H1 (cell line): ENCODE results near the gene MBD1. TPM values are rescaled to one million over a fixed set of nuclear protein-coding genes. Genes with fewer than 3 reads are reported as not detected.

ENCODE experiments used
- CTCF ChIA-PET: fragments of 300-600 bp; sonication (Branson Sonifier 250); formaldehyde crosslinking; loops from one replicate; lab custom pipeline; 2021; ENCODE audit not compliant: partially characterized antibody; lab: Charles Lee
- POLR2A ChIA-PET: fragments of 300-600 bp; sonication (Branson Sonifier 250); formaldehyde crosslinking; loops from one replicate; lab custom pipeline; 2021; ENCODE audit warnings: inconsistent platforms; ENCODE audit not compliant: partially characterized antibody; lab: Charles Lee
- DNase-seq, 2 experiments: peaks; one replicate each; pipeline versions ENCODE4 v3.0.0 to v3.0.0-alpha.2; 2010 to 2022; ENCODE audit warnings: low spot score in 2 of 2, low read depth in 1 of 2, mixed read lengths in 1 of 2
- FAIRE-seq: peaks from 2 replicates; lab custom pipeline; 2011; peaks lifted over from hg19 to GRCh38; lab: Jason Lieb, UNC
- H2AFZ ChIP-seq: 2 replicates; pipeline ENCODE4 v1.8.1; 2012; ENCODE audit warnings: low read length, inconsistent platforms
- H2AK5ac ChIP-seq: 2 replicates; pipeline ENCODE4 v1.6.1; 2013; ENCODE audit warnings: low read depth, low read length
- H2BK120ac ChIP-seq: replicated peaks from 2 replicates; pipeline ENCODE3; 2013; ENCODE audit warnings: low read depth, low read length, inconsistent platforms
- H2BK12ac ChIP-seq: 2 replicates; pipeline ENCODE4 v1.6.1; 2013; ENCODE audit warnings: low read depth, low read length
- H2BK15ac ChIP-seq: 2 replicates; pipeline ENCODE4 v1.6.1; 2013; ENCODE audit warnings: low read length
- H2BK20ac ChIP-seq: 2 replicates; pipeline ENCODE4 v1.6.1; 2013; ENCODE audit warnings: low read length
- H2BK5ac ChIP-seq: 2 replicates; pipeline ENCODE4 v1.6.1; 2013; ENCODE audit warnings: low read depth, low read length
- H3K14ac ChIP-seq: 2 replicates; pipeline ENCODE4 v1.6.1; 2013; ENCODE audit warnings: inconsistent platforms; ENCODE audit not compliant: insufficient read length
- H3K18ac ChIP-seq: 2 replicates; pipeline ENCODE4 v1.6.1; 2013; ENCODE audit warnings: low read length; ENCODE audit errors: extremely low read depth
- H3K23ac ChIP-seq: 2 replicates; pipeline ENCODE4 v1.6.1; 2013; ENCODE audit warnings: inconsistent platforms; ENCODE audit not compliant: insufficient read length
- H3K23me2 ChIP-seq: 2 replicates; pipeline ENCODE4 v1.6.1; 2013; ENCODE audit warnings: low read depth, low read length
- H3K27ac ChIP-seq: 2 replicates; pipeline ENCODE4 v1.6.1; 2011; ENCODE audit warnings: low read depth, low read length, inconsistent platforms
- H3K27me3 ChIP-seq, 4 experiments: replicated peaks in 1 of 4; 1 replicate in 1 of 4; 2 replicates in 3 of 4; pipeline versions ENCODE4 v1.6.1 to v1.8.1; 2011 to 2013; ENCODE audit warnings: low read length in 3 of 4, mild to moderate bottlenecking in 3 of 4, inconsistent platforms in 2 of 4, mixed read lengths in 2 of 4, moderate library complexity in 1 of 4; ENCODE audit not compliant: control insufficient read depth in 3 of 4, insufficient read depth in 3 of 4; ENCODE audit errors: extremely low read depth in 1 of 4
- H3K36me3 ChIP-seq, 4 experiments: 2 replicates each; pipeline versions ENCODE4 v1.6.1 to v1.8.1; 2011 to 2013; ENCODE audit warnings: mild to moderate bottlenecking in 4 of 4, low read length in 3 of 4, moderate library complexity in 2 of 4, control low read depth in 1 of 4, inconsistent platforms in 1 of 4; ENCODE audit not compliant: insufficient read depth in 4 of 4, control insufficient read depth in 2 of 4
- H3K4ac ChIP-seq: replicated peaks from 2 replicates; pipeline ENCODE3; 2013; ENCODE audit warnings: low read length, low read depth, mixed read lengths, inconsistent platforms; ENCODE audit not compliant: insufficient read length
- H3K4me1 ChIP-seq, 4 experiments: replicated peaks in 1 of 4; 1 replicate in 1 of 4; 2 replicates in 3 of 4; pipeline versions ENCODE4 v1.6.1 to v1.8.1; 2011 to 2013; ENCODE audit warnings: low read length in 3 of 4, inconsistent platforms in 2 of 4, mixed read lengths in 1 of 4; ENCODE audit not compliant: insufficient read depth in 4 of 4, control insufficient read depth in 3 of 4
- H3K4me2 ChIP-seq, 2 experiments: 2 replicates each; pipeline versions ENCODE4 v1.6.1 to v1.8.1; 2011 to 2013; ENCODE audit warnings: low read depth in 2 of 2, low read length in 2 of 2, control low read depth in 1 of 2, inconsistent platforms in 1 of 2, mild to moderate bottlenecking in 1 of 2; ENCODE audit not compliant: insufficient read depth in 1 of 2
- H3K4me3 ChIP-seq, 4 experiments: fragments of 200-600, 300-600 bp in 1 of 4; sonication (generic), shearing (Covaris generic), sonication (Bioruptor Twin) in 1 of 4; 2 replicates each; pipeline versions ENCODE4 v1.5.1 to v1.8.1; 2011 to 2016; ENCODE audit warnings: low read length in 4 of 4, low read depth in 3 of 4, control low read depth in 2 of 4, inconsistent platforms in 2 of 4, mild to moderate bottlenecking in 2 of 4, mixed read lengths in 1 of 4, moderate library complexity in 1 of 4; ENCODE audit not compliant: insufficient read depth in 2 of 4; ENCODE audit errors: extremely low read depth in 1 of 4
- H3K56ac ChIP-seq: replicated peaks from 2 replicates; pipeline ENCODE3; 2013; ENCODE audit warnings: low read depth, mild to moderate bottlenecking, mixed read lengths, low read length, inconsistent platforms; ENCODE audit not compliant: insufficient read length
- H3K79me1 ChIP-seq: 2 replicates; pipeline ENCODE4 v1.6.1; 2013; ENCODE audit warnings: low read depth, low read length, control low read depth
- H3K79me2 ChIP-seq, 2 experiments: 2 replicates each; pipeline versions ENCODE4 v1.6.1 to v1.8.1; 2012 to 2013; ENCODE audit warnings: low read length in 2 of 2, mild to moderate bottlenecking in 2 of 2, inconsistent platforms in 1 of 2; ENCODE audit not compliant: insufficient read depth in 2 of 2, control insufficient read depth in 1 of 2
- H3K9ac ChIP-seq, 4 experiments: replicated peaks in 1 of 4; 1 replicate in 1 of 4; 2 replicates in 3 of 4; pipeline versions ENCODE4 v1.6.1 to v1.8.1; 2011 to 2013; ENCODE audit warnings: low read depth in 3 of 4, low read length in 3 of 4, control low read depth in 2 of 4, mild to moderate bottlenecking in 2 of 4, moderate library complexity in 2 of 4, inconsistent platforms in 1 of 4; ENCODE audit errors: extremely low read depth in 1 of 4
- H3K9me3 ChIP-seq, 2 experiments: 2 replicates each; pipeline versions ENCODE4 v1.6.1 to v1.8.1; 2012 to 2013; ENCODE audit warnings: mild to moderate bottlenecking in 2 of 2, moderate library complexity in 2 of 2, control low read depth in 1 of 2, inconsistent platforms in 1 of 2, low read depth in 1 of 2, low read length in 1 of 2, mixed read lengths in 1 of 2; ENCODE audit not compliant: insufficient read depth in 2 of 2
- H4K20me1 ChIP-seq, 2 experiments: replicated peaks in 1 of 2; 2 replicates each; pipeline versions ENCODE3 to v1.8.1; 2011 to 2013; ENCODE audit warnings: inconsistent platforms in 2 of 2, low read length in 2 of 2, mild to moderate bottlenecking in 1 of 2; ENCODE audit not compliant: insufficient read depth in 2 of 2, control insufficient read depth in 1 of 2
- H4K5ac ChIP-seq: 2 replicates; pipeline ENCODE4 v1.6.1; 2013; ENCODE audit warnings: low read length, low read depth, mixed read lengths, inconsistent platforms; ENCODE audit not compliant: insufficient read length
- H4K8ac ChIP-seq: 2 replicates; pipeline ENCODE4 v1.8.0; 2013; ENCODE audit warnings: mild to moderate bottlenecking, moderate library complexity, low read length, inconsistent platforms; ENCODE audit not compliant: insufficient read depth; ENCODE audit errors: extremely low read depth
- H4K91ac ChIP-seq: replicated peaks from 2 replicates; pipeline ENCODE3; 2013; ENCODE audit warnings: low read length, mixed read lengths, inconsistent platforms; ENCODE audit not compliant: insufficient read length
- ASH2L ChIP-seq: fragments of 200-600, 300-600 bp; sonication (generic); IDR thresholded peaks from one replicate; pipeline ENCODE4 v1.7.1; 2017; ENCODE audit warnings: low read length
- BCL11A ChIP-seq, 2 experiments: IDR thresholded peaks; one replicate each; pipeline ENCODE4 v1.6.1; 2011; ENCODE audit warnings: low read depth in 2 of 2, low read length in 2 of 2, mild to moderate bottlenecking in 2 of 2
- CEBPB ChIP-seq: IDR thresholded peaks from 2 replicates; pipeline ENCODE4 v1.6.1; 2012; ENCODE audit warnings: low read depth, low read length
- POLR2A ChIP-seq, 2 experiments: IDR thresholded peaks; 1 replicate in 1 of 2; 2 replicates in 1 of 2; pipeline ENCODE4 v1.6.1; 2011; ENCODE audit warnings: low read depth in 2 of 2, low read length in 2 of 2, mild to moderate bottlenecking in 2 of 2; ENCODE audit errors: control extremely low read depth in 1 of 2
- RBBP5 ChIP-seq: IDR thresholded peaks from 2 replicates; pipeline ENCODE4 v1.7.1; 2012; ENCODE audit warnings: low read depth, mild to moderate bottlenecking, inconsistent platforms, low read length, moderate library complexity, borderline replicate concordance
- SRF ChIP-seq: IDR thresholded peaks from 2 replicates; pipeline ENCODE4 v1.6.1; 2011; ENCODE audit warnings: mild to moderate bottlenecking, low read depth, low read length, moderate library complexity
- SUZ12 ChIP-seq: fragments of 200-600 bp; sonication (generic); IDR thresholded peaks from 2 replicates; pipeline ENCODE4 v1.6.1; 2012; ENCODE audit warnings: mild to moderate bottlenecking, inconsistent platforms, low read length, moderate library complexity, mixed read lengths
- TAF1 ChIP-seq: IDR thresholded peaks from 2 replicates; pipeline ENCODE4 v1.6.1; 2011; ENCODE audit warnings: mild to moderate bottlenecking, low read depth, low read length
- TBP ChIP-seq: IDR thresholded peaks from 2 replicates; pipeline ENCODE4 v1.6.1; 2011; ENCODE audit warnings: low read depth, low read length, improper control_type of control experiment
- USF2 ChIP-seq: IDR thresholded peaks from 2 replicates; pipeline ENCODE4 v1.6.1; 2011; ENCODE audit warnings: low read length, improper control_type of control experiment
- WGBS, 2 experiments: shearing (Covaris generic) in 1 of 2; methylation state at CpG; one replicate each; pipeline versions ENCODE4 v1.1.6 to v1.1.7; 2013 to 2015; ENCODE audit warnings: low lambda C conversion rate in 2 of 2, mixed read lengths in 2 of 2, inconsistent platforms in 1 of 2, low coverage in 1 of 2, missing lambda C conversion rate in 1 of 2; ENCODE audit not compliant: insufficient replicate concordance in 2 of 2, insufficient coverage in 1 of 2, insufficient read length in 1 of 2; ENCODE audit errors: extremely low coverage in 1 of 2, missing lambda C conversion rate in 1 of 2; 5-methylcytosine and 5-hydroxymethylcytosine counted together
- polyA plus RNA-seq, 7 experiments: library from polyadenylated mRNA; depleted of rRNA in 3 of 7; stranded (reverse) in 5 of 7; unstranded in 2 of 7; fragments of >200 nt in 5 of 7; fragments of 200-250 nt in 2 of 7; gene quantifications; 1 replicate in 5 of 7; 2 replicates in 1 of 7; 4 replicates in 1 of 7; pipeline versions ENCODE4 v1.2.1 to v1.2.3, GENCODE V29; 2011 to 2013; ENCODE audit warnings: missing spikeins in 2 of 7, mixed read lengths in 2 of 7
- total RNA-seq: library from RNA; stranded (reverse); fragmentation: NEBNext Ultra II Directional; extraction: Animal tissue kit (Norgen Biotek cat#: 25700); gene quantifications from 2 replicates; pipeline ENCODE4 v1.2.1, GENCODE V29; 2021

The MBD1 gene
- total and polyA plus RNA-seq, 2 of the 8 experiments (the other 6 are each of a cell fraction or from before 2014, with no cell fraction given), result 32.2 to 41.6 TPM

GRCh38 chr18:50286391-50287027 lies 5.2 kb upstream of the MBD1 start:
- Histone ChIP-seq H3K18ac (no peak overlapping the region; the same call in 1 of the 2 replicates), H2BK20ac (no peak overlapping the region), H4K91ac (no peak overlapping the region), H3K36me3 (peaks cover 3 to 25% (median 21%) of the 10 kb centered on the region in 4 experiments), H3K79me1 (no peaks in the 10 kb centered on the region), H3K23ac (no peak overlapping the region), H3K4me2 (peak overlapping the region; percentile 80 to 91), H3K4me1 (peaks cover 0 to 8% (median 5%) of the 10 kb centered on the region in 4 experiments; a peak in 5 of 7 replicates), H3K79me2 (peaks cover 0 to 7% of the 10 kb centered on the region in 2 experiments; a peak in 1 of 4 replicates), H3K9me3 (no peaks in the 10 kb centered on the region), H3K4ac (no peak overlapping the region), H2BK12ac (no peak overlapping the region), H3K27ac (no peak overlapping the region), H3K27me3 (no peaks in the 10 kb centered on the region), H2BK5ac (no peak overlapping the region), H2BK15ac (no peak overlapping the region), H2AFZ (no peak overlapping the region), H3K56ac (no peak overlapping the region), H4K20me1 (peaks cover 0 to 5% of the 10 kb centered on the region in 2 experiments), H4K5ac (no peak overlapping the region), H2AK5ac (no peak overlapping the region), H3K14ac (no peak overlapping the region), H3K23me2 (peaks cover 9% of the 10 kb centered on the region), H3K9ac (peak overlapping the region in 3 of 4 experiments; percentile 4 to 56 (median 34); a peak in 2 of 7 replicates), H2BK120ac (no peak overlapping the region), H3K4me3 (peak overlapping the region; percentile 70 to 99 (median 90)), H4K8ac (no peak overlapping the region)
- no peak for TF ChIP-seq BCL11A (IDR thresholded peaks at IDR 0.05; ENCODE audit: low read depth in 2 of 2, low read length in 2 of 2)
- no peak for TF ChIP-seq TBP
- TF ChIP-seq CEBPB, result no peak
- TF ChIP-seq POLR2A (IDR thresholded peaks at IDR 0.05; ENCODE audit: control extremely low read depth in 1 of 2, low read depth in 2 of 2, low read length in 2 of 2), result no peak
- no peak for TF ChIP-seq USF2
- no peak for TF ChIP-seq TAF1
- no peak for TF ChIP-seq ASH2L
- TF ChIP-seq SRF, result no peak
- no peak for TF ChIP-seq SUZ12
- TF ChIP-seq RBBP5, result no peak
- 56% methylated on average over 15 of the region's 23 CpGs; no CpG with 5 or more reads in 1 of the 2 experiments for WGBS, 2 experiments
- FAIRE-seq, result no peak
- DNase-seq, result peak in 1 of 2 experiments; percentile 56
- ChIA-PET POLR2A (interaction anchor here (1.2 kb wide), 1 partner anchor 88 kb away, joined by 3 read pairs; the partner anchor contains the start of gene SKA1), CTCF (interaction anchor here (0.7 kb wide), 1 partner anchor 18 kb away, joined by 3 read pairs; no protein-coding TSS in a partner anchor)
